ENCODE results near the gene DUSP22.

DUSP22 gene

GRCh38 chr6:250676-251075, 41.6 kb upstream of the DUSP22 start:
- no peak overlapping the region for H3K4me3 ChIP-seq (ENCODE audit: low read depth in 1 of 2, low read length in 2 of 2)
- no peak overlapping the region for H3K4me2 ChIP-seq (ENCODE audit: insufficient read depth, low read length)
- no peak overlapping the region for H3K27ac ChIP-seq (ENCODE audit: low read length)
- no peaks in the 10 kb centered on the region for H4K20me1 ChIP-seq (ENCODE audit: insufficient read depth, low read length)
- no peaks in the 10 kb centered on the region for H3K9me3 ChIP-seq (ENCODE audit: insufficient read depth, low read length, severe bottlenecking)
- DNase-seq (no peak), ATAC-seq (ENCODE audit: insufficient read depth, low read depth) (no peak)
- no peaks in the 10 kb centered on the region for H3K36me3 ChIP-seq (ENCODE audit: insufficient read depth, low read length)
- H3K9ac ChIP-seq (ENCODE audit: low read depth, low read length) = no peak overlapping the region
- no peak overlapping the region for H2AFZ ChIP-seq (ENCODE audit: low read depth, low read length)
- TF ChIP-seq EZH2 (IDR thresholded peaks at IDR 0.05; ENCODE audit: borderline replicate concordance, low read depth, low read length, severe bottlenecking) (no peak), CTCF (IDR thresholded peaks at IDR 0.05; ENCODE audit: borderline replicate concordance, extremely low read depth, low read length, poor library complexity, severe bottlenecking) (no peak)
- no peaks in the 10 kb centered on the region for H3K4me1 ChIP-seq (ENCODE audit: insufficient read depth, low read length)
- no peaks in the 10 kb centered on the region for H3K79me2 ChIP-seq (ENCODE audit: insufficient read depth, low read length)
- peaks cover 7% of the 10 kb centered on the region for H3K27me3 ChIP-seq (ENCODE audit: insufficient read depth, low read length, poor library complexity)

GRCh38 chr6:251920-252319, 40.4 kb upstream of the DUSP22 start:
- Histone ChIP-seq H3K4me3 (ENCODE audit: low read depth in 1 of 2, low read length in 2 of 2) (no peak overlapping the region), H3K27ac (ENCODE audit: low read length) (no peak overlapping the region), H3K9ac (ENCODE audit: low read depth, low read length) (no peak overlapping the region), H3K79me2 (ENCODE audit: insufficient read depth, low read length) (no peaks in the 10 kb centered on the region), H3K4me2 (ENCODE audit: insufficient read depth, low read length) (no peak overlapping the region), H3K27me3 (ENCODE audit: insufficient read depth, low read length, poor library complexity) (peaks cover 5% of the 10 kb centered on the region), H4K20me1 (ENCODE audit: insufficient read depth, low read length) (no peaks in the 10 kb centered on the region), H3K4me1 (ENCODE audit: insufficient read depth, low read length) (no peaks in the 10 kb centered on the region), H3K9me3 (ENCODE audit: insufficient read depth, low read length, severe bottlenecking) (no peaks in the 10 kb centered on the region), H2AFZ (ENCODE audit: low read depth, low read length) (no peak overlapping the region), H3K36me3 (ENCODE audit: insufficient read depth, low read length) (no peaks in the 10 kb centered on the region)
- ATAC-seq (ENCODE audit: insufficient read depth, low read depth) (no peak), DNase-seq (no peak)
- TF ChIP-seq EZH2 (IDR thresholded peaks at IDR 0.05; ENCODE audit: borderline replicate concordance, low read depth, low read length, severe bottlenecking) (no peak), CTCF (IDR thresholded peaks at IDR 0.05; ENCODE audit: borderline replicate concordance, extremely low read depth, low read length, poor library complexity, severe bottlenecking) (no peak)

GRCh38 chr6:252775-253535, 39.3 kb upstream of the DUSP22 start:
- Histone ChIP-seq H3K27ac (ENCODE audit: low read length) (no peak overlapping the region), H3K27me3 (ENCODE audit: insufficient read depth, low read length, poor library complexity) (peaks cover 5% of the 10 kb centered on the region), H3K4me1 (ENCODE audit: insufficient read depth, low read length) (no peaks in the 10 kb centered on the region), H3K36me3 (ENCODE audit: insufficient read depth, low read length) (no peaks in the 10 kb centered on the region), H3K9me3 (ENCODE audit: insufficient read depth, low read length, severe bottlenecking) (no peaks in the 10 kb centered on the region), H3K4me2 (ENCODE audit: insufficient read depth, low read length) (no peak overlapping the region), H3K79me2 (ENCODE audit: insufficient read depth, low read length) (no peaks in the 10 kb centered on the region), H3K4me3 (ENCODE audit: low read depth in 1 of 2, low read length in 2 of 2) (no peak overlapping the region), H3K9ac (ENCODE audit: low read depth, low read length) (no peak overlapping the region), H4K20me1 (ENCODE audit: insufficient read depth, low read length) (no peaks in the 10 kb centered on the region), H2AFZ (ENCODE audit: low read depth, low read length) (no peak overlapping the region)
- TF ChIP-seq CTCF (IDR thresholded peaks at IDR 0.05; ENCODE audit: borderline replicate concordance, extremely low read depth, low read length, poor library complexity, severe bottlenecking) (no peak), EZH2 (IDR thresholded peaks at IDR 0.05; ENCODE audit: borderline replicate concordance, low read depth, low read length, severe bottlenecking) (no peak)
- DNase-seq (no peak), ATAC-seq (ENCODE audit: insufficient read depth, low read depth) (no peak)

Data from DND-41 (cell line).